Measurements from ENCODE around the gene SCGB1A1.

- no peak for TF ChIP-seq POLR2A (IDR thresholded peaks at IDR 0.05)
- no peak for TF ChIP-seq CTCF (IDR thresholded peaks at IDR 0.05)
Observed at GRCh38 chr11:62395885-62396551, 22.8 kb upstream of the SCGB1A1 start.

All from uterus (tissue), 2 donors.